GM18508 (cell line): ENCODE measurements around the gene CENPE.
A peak's percentile ranks its signal among the peaks of the same experiment; 100 is the strongest.

Experiments
- ATAC-seq: cut with Tn5 transposase; IDR thresholded peaks from one replicate; pipeline ENCODE4 v1.9.1; 2021; ENCODE audit warnings: moderate number of reproducible peaks; ENCODE audit not compliant: insufficient read depth, unreplicated experiment

The CENPE gene

DNA sequence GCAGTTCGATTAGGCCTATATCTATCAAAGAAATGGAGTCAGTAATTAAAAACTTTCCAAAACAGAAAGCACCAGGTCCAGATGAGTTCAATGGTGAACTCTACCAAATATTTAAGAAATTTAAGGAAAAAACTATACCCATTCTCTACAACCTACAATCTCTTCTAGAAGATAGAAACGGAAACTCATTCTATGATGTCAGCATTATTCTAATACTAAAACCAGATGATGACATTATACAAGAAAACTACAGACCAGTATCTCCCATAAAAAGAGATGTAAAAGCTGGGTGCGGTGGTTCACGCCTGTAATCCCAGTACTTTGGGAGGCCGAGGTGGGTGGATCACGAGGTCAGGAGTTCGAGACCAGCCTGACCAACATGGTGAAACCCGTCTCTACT, 69.0 kb downstream of the CENPE start:
- ATAC-seq, result no peak

DNA sequence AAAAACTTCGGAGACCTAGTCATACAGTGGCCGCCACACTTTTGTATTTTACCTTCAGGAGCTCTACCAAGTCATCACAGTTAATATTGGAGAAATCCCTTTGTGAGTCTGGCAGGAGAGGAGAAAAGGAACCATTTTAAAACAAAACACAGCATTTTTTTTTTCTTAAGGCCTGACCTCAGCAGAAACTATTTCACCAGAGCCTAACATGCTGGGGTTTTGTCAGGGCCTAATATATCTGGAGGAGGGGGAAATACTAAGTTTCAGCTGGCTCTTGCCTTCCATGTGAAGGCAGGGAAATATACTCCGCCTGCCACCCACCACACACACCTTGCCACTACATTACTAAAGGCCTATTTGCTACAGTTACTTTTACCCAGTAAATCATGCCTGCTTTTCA, 72.0 kb downstream of the CENPE start:
- no peak for ATAC-seq

DNA sequence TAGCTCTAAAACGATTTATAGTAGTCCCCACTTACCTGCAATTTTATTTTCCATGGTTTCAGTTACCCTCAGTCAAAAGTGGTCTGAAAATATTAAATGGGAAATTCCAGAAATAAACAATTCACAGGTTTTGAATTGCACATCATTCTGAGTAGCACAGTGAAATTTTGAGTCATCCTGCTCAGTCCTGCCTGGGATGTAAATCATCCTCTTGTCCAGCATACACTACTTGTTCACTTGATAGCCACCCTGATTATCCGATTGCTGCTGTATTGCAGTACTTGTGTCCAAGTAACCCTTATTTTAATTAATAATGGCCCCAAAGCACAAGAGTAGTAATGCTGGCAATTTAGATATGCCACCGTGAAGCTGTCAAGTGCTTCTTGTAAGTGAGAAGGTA, 75.0 kb downstream of the CENPE start:
- ATAC-seq, result no peak

DNA sequence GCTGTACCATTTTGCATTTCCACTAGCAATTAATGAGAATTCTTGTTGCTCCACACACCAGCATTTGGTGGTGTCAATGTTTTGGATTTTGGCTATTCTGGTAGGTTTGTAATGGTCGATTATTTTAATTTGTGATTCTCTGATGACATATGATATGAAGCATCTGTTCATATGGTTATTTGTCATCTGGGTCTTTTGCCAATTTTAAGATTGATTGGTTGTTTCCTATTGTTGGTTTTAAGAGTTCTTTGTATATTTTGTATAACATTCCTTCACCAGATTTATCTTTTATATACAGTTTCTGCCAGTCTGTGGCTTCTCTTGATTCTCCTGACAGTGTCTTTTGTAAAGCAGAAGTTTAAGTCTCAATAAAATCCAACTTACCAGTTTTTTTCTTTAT, 80.0 kb downstream of the CENPE start:
- no peak for ATAC-seq

DNA sequence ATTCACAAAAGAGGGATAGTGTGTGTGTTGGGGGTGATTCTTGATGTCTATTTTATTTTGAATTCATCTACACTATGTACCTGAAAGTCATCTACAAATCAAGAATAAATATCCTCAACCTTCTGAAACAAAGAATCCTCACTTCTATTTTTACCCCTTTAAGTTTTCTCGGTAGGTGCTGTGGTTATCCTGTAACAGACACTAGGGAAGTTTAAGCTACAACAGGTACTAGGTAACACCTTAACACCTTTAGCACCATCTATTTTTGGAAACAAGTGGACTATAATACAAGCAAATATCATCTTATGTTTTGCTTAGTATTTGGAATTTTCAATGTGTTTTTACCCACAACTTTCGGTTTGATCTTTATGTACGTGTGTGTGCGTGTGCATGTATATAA, 86.5 kb downstream of the CENPE start:
- no peak for ATAC-seq

DNA sequence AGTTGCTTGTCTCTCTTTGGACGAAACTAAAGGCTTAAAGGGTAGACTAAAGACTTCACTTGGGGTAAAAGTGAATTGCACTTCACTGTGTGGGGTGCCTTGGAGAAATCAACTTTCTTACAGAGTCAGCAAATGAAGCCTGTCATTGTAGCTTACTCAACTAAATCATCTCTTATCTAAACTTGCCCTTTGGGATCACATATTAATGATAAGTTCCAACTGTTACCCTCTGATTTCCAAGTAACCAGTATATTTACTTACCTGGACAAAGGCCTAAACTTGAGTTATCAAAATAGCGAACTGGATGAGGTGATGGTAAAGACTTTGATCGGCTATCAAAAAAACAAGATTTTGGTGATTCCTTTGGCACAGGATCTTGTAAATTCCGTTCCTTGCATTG, 89.6 kb downstream of the CENPE start:
- no peak for ATAC-seq

DNA sequence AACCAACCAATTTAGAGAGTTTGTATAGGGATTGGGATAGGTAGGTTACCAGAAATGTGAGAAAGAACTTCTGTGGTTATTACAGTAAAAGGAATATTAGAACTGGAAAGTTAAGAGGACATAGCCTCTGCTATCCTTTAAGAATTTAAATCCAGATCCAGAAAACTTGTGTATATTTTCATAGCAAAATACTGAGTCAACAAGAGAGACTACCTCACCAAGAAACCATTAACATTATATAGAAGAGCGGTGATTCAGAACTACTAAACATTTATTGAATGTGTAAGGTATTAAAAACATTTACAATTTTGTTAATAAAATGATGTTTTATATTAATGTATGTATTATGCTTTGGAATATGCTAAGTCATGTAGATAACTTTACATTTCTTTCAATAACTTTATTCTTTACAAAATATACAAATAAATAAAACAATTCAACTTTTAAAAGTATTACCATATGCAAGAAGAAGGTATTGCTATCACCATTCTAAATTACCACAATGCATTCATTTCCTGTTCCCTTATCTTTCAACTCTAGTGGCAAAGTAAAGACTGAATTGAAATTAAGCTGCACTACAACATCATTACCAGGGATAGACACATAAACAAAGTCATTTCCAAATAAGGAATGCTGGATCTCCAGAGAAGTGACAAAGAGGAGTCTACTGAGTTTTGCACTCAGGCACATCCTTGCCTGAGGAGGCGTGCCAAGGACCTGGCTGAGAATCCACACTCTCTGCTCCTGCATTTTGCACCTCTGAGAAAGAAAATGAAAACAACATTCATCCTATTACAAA, 92.4 kb downstream of the CENPE start:
- no peak for ATAC-seq

DNA sequence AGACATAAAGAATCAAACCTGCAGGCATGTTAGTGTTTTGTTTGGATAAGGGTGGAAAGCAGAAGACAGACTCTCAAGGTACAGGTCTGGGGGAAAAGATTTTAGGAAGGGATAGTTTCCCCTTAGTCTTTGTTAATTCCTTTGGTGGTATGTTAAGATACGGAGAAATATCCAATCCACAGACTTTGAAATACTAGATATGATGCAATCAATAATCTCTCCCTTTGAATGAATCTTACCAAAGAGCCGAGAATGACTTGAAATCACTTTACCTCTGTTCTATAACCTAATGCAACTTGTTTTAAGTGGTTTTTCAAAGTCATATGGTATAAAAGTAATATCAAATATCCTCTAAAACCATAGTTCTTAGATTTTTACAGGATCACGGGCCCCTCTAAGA, 93.3 kb downstream of the CENPE start:
- no peak for ATAC-seq

DNA sequence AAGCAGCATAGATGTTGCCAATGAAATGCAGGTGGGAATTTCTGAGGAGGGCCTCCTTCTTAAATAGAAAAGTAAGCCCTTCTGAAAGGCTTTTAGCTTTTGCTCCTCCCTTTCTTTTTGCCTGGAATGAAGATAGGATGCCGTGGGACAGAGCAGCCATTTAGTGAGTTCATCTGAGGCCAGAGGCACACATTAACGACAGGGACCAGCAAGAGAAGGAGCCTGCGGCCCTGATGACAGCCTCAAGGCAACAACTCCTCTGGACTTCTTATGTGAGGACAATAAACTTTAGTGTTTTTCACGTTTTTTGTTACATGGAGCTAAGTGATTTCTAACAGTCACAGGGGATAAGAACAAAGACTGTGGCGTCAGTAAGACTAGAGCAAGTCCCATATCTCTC, 97.5 kb downstream of the CENPE start:
- no peak for ATAC-seq

DNA sequence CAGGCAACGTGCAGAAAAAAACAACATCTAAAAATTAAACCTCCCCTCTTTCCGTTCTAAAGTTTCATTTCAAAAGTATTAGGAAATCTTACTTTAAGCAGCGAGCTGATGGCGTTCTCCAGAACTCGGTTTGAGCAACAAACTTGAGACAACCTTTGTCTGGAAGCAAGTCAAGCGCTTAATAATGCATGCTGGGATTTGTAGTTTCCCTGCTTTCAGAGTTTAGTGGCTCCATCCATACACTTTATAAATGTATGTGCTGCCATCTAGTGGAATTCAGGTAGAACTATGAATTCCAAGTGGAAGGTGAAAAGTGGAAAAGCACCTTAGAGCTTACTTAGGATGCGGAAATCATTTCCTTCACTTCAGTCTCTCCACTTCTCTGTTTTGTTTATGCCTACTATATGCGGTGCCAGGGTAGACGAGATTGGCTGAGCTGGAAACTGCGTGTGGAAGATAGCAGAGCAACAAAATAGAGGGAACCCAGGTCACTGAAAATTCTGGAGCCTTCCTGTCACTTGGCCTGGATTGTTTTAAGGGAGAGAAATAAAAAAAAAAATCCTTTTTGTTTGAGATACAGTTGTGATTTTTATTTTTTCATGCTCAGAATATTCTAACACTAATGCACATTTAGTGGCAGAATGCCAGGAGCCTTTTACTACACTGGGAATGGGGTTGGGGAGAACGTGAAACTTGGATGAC, 98.3 kb downstream of the CENPE start, which contains the start of gene BDH2:
TSS of gene BDH2 (minus strand) at position 144 of the 702 bp plus-strand sequence. CDS start 3,580 bp downstream, outside the sequence.
- peak; percentile 98 for ATAC-seq

DNA sequence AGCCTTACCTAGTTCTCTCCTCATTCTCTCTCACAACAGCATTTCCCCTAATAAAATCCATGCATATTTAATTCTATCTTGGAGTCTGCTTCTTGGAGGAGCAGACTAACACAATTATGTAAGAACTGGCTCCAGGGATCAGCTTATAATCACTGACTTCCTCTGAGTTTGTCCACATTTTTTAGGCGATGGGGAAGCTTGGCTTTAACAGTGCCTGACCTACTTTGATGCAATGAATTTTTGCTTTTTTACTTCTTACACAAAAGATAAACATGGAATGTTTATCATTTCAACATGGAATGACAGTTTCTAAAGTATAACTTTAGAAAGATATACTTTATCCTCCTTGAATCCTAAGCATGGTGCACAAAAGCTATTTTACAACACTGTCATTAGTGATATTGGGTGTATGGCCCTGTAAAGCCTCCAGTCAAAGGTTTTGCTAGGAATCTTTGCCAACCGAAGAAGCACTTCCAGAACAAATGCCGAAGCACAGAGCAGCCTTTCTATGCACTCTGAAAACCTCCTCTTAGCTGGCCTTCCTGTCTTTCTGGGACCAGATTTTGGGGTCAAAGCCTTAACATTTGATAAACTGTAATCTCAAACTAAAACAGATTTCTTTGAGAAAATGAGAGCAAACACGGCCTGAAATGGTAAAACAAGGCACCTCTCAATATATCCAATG, 99.2 kb downstream of the CENPE start:
- no peak for ATAC-seq

DNA sequence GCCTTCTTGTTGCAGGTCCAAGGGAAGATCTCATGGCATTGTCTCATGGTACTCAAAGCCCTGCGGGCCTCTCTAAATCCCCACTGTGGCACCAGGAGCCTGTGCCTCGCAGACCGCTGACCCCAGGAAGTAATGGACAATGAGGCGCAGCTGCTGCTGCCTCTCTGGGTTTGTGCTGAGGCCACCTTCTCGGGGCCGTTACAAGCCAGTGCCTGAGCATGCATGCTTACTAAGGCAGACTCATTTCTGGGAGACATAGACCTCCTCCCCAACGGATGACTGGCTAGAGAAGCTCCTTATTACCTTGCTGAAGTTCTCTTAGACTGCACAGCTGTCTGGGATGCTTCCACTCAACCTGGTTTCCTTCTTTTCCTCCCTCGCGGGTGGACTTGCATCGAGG, 99.8 kb downstream of the CENPE start:
- no peak for ATAC-seq

DNA sequence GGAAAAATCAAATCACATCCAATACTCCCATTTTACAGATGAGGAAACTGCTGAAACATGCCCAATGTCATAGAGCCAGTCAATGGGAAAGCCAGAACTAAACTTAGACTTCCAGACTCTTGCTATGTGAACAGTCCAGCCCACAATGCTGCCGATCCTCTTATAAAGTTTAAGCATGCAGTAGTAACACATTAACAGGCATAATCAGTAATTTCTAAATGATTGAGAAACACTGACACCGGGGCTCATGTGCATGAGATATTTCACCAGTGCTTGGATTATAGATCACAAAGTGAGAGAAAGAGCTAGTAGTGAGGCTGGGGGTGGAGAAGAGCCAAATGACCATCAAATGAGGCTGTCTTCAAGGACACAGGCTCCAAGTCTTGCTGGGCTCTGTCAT, 101.0 kb downstream of the CENPE start:
- no peak for ATAC-seq

DNA sequence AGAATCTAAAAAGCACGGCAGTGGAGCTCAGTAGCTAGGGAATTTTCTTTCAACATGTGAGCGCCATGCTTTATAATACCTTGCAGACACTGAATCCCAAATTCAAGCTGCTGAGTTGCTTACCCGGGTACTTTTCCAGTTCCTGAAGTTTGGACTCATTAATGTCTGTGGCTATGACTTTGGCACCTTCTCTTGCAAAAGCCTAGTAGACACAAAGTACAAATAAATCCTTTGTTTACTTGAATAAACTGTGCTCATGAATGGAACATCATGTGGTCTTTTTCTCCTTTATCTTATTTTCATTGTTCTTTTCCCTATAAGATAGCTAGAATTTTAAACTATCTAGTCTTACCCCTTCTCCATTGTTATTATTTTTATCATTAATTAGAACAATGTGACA, 103.1 kb downstream of the CENPE start:
- ATAC-seq, result no peak

DNA sequence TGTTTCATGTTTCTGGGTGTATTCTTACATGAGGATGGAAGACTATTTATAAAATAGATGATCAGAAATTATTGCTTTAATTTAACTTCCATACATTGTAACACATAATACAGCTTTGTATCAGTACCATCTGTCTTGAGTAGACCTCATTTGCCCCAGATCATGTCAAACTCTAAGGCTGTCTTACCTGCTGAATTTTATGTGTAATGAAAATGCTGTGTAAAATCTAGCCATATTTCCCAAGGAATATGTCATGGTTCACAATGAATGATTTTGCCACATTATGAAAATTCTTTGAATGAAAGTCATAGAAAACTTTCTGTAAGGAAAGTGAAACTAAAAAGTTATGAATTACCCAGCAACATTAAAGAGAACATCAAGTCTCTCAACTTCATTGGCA, 105.9 kb downstream of the CENPE start:
- no peak for ATAC-seq

DNA sequence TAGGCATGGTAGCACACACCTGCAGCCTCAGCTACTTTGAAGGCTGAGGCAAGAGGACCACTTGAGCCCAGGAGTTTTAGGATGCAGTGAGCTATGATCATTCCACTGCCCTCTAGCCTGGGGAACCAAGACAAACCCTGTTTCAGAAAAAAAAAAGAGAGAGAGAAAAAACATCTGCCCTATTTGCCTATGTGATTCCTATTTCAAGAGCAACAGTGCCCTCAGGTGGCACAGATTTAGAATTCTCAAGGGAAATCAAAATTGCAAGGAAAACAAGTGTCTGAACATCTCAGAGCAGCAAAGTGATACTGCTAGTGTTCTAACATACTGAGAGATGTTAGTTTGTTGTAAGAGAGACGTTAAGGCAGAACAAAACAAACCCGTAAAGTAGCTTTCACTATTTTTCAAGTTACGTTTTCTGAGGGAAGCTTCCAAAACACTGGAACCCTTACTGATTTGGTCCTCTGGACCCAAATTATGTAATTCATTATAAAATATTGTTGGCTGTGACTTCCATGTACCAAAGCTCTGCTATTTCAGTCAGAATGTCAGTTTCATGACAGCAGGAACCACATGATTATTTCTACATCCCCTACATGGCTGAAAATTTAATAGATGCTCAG, 106.4 kb downstream of the CENPE start:
- peak; percentile 65 for ATAC-seq

DNA sequence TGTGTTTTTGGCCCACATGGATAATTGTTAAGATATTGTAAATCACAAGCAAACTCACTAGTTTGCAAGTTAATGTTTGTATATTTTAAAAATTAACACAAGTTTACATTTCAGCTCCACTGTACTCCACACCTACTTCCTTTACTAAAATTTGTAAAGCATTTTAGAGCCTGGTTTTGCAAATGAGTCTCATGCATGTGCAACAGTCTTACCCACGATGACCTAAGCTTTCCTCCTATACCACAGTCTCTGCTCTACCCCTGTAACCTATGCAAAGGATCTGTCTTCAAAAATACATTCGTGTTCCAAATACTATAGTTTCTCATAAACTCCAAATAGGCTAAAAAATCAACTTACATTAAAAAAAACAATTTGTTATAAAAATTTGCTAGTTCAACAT, 108.7 kb downstream of the CENPE start:
- no peak for ATAC-seq

DNA sequence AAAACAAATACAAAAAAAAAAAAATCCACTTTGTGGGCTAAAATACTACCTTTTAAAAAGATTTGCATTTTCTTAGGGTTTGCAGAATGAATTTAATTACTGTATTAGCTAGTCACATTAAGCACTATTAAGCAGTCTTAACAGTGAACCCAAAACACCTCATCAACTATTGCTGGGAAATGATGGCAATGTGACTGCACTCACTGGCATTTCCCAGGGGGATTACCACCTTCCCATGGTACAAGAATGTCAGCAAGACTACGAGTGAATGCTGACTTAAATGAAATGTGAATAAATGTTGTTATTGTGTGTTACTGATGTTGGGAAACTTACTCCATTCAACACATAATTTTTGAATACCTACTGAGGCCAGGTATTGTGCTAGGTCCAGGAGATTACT, 111.6 kb downstream of the CENPE start:
- no peak for ATAC-seq

DNA sequence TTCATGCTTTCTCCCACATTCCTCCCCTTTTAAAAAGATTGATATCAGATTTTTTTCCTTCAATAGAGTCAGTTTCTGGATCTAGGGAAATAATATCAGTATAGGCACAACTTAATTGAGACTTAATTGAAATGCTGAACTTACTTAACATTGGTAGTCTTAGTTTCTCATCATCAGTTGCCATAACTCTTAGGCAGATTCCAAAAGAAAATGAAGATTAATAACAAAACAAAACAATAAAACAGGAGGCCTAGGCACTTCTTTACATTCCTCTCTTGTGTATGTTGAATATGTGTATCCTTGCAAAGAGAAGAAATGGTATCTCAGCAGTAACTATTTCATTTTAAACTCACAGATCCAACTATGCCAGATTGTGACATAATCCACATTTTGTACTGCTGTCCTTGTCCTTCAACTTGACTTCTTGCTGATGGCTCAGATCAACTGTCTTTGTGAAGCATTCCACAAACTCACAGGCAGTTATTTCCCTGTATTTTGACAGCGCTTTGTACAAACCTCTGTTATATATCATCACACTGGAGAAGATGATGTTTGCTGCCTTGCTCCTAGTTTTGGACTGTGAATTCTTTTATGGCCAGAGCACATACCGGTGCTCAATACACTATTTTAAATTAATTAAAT, 112.5 kb downstream of the CENPE start:
- ATAC-seq, result no peak

DNA sequence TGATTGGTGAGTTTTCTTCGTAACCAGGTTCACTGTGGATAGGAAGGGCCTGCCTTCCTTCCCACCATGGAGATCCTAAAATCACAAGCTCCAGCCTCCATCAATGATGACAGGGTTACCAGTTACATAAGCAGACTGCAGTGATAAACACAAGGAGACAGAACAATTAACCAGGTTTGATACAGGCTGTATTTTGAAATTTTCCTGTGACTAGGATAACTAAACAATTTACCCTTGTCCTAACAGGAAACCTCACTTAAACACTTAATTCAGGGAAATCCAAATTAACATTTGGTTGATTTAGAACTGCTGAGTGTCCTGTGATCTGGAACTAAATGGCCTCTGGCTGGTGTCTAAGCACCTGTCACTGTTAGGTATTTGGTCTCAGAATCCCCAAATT, 118.5 kb downstream of the CENPE start:
- no peak for ATAC-seq
